ENCODE measurements around the gene ZMYM5. TPM values are rescaled to one million over a fixed set of nuclear protein-coding genes. Genes with fewer than 3 reads are reported as not detected.
"Not testable (repeated sequence)": the region's sequence is repeated elsewhere in the genome, so short reads cannot be mapped to it uniquely, and the experiment has no call there.

ZMYM5 gene
- total RNA-seq (2012; rRNA removed): 8.5 and 9.1 TPM in 2 replicates

- Histone ChIP-seq H3K9me3 (replicated peaks; ENCODE audit: low read length) (no peaks in the 10 kb centered on the region), H3K36me3 (ENCODE audit: insufficient read depth, low read length) (no peaks in the 10 kb centered on the region), H3K4me2 (ENCODE audit: low read length) (peak within 1 kb of the TSS; percentile 96), H3K27me3 (ENCODE audit: control insufficient read depth, insufficient read depth, low read length) (no peaks in the 10 kb centered on the region), H3K9ac (ENCODE audit: low read depth, low read length) (peak within 1 kb of the TSS; percentile 93), H3K4me3 (ENCODE audit: low read length) (peak within 1 kb of the TSS; percentile 89), H3K4me1 (ENCODE audit: control insufficient read depth, insufficient read depth, low read length) (peaks cover 23% of the 10 kb centered on the region)
Observed at GRCh38 chr13:19863323-19864023, at the start of gene ZMYM5. Gene ZMYM5 (minus strand): TSS chr13:19863649. CDS start chr13:19852180, 11,469 bp downstream.

DNA sequence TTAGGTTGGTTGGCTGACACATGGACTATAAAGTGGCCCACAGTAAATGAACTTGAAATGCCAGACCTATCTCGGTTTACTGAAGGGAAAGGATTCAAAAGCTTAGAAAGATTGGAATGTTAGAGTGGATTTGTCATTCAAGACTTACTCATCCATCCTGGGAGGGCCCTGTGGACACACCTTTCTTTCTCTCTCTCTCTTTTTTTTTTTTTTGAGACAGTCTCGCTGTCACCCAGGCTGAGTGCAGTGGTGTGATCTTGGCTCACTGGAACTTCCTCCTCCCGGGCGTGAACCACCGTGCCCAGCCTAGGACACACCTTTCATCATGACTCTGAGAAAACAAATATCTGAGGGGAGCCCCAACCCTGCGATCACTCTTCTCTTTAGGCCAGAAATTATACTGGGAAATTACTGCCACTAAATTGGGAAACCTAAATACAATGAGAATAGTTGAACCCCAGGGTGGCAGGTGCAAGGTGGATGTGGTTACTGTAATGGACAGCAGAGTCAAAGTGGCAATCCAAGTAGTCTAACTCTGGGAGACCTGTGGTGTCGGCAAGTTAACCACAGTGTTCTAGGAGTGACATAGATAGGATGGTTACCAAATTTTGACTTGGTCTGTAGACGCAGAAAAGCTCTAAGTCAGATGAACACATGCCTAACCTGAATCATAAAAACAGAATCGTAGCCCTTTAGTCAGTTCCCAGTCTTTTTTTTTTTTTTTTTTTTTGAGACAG is 47.1 kb upstream of the ZMYM5 start:
- Histone ChIP-seq H3K4me3 (ENCODE audit: low read length) (no peak overlapping the region), H3K36me3 (ENCODE audit: insufficient read depth, low read length) (no peaks in the 10 kb centered on the region), H3K27me3 (ENCODE audit: control insufficient read depth, insufficient read depth, low read length) (no peaks in the 10 kb centered on the region), H3K4me1 (ENCODE audit: control insufficient read depth, insufficient read depth, low read length) (no peaks in the 10 kb centered on the region), H3K9ac (ENCODE audit: low read depth, low read length) (no peak overlapping the region), H3K4me2 (ENCODE audit: low read length) (no peak overlapping the region), H3K9me3 (replicated peaks; ENCODE audit: low read length) (no peaks in the 10 kb centered on the region)

- Histone ChIP-seq H3K4me3 (ENCODE audit: low read length) (no peak overlapping the region), H3K36me3 (ENCODE audit: insufficient read depth, low read length) (no peaks in the 10 kb centered on the region), H3K4me1 (ENCODE audit: control insufficient read depth, insufficient read depth, low read length) (no peaks in the 10 kb centered on the region), H3K4me2 (ENCODE audit: low read length) (no peak overlapping the region), H3K27me3 (ENCODE audit: control insufficient read depth, insufficient read depth, low read length) (no peaks in the 10 kb centered on the region), H3K9ac (ENCODE audit: low read depth, low read length) (no peak overlapping the region), H3K9me3 (replicated peaks; ENCODE audit: low read length) (no peaks in the 10 kb centered on the region)
Observed at GRCh38 chr13:19908350-19908986, 45.0 kb upstream of the ZMYM5 start.

DNA sequence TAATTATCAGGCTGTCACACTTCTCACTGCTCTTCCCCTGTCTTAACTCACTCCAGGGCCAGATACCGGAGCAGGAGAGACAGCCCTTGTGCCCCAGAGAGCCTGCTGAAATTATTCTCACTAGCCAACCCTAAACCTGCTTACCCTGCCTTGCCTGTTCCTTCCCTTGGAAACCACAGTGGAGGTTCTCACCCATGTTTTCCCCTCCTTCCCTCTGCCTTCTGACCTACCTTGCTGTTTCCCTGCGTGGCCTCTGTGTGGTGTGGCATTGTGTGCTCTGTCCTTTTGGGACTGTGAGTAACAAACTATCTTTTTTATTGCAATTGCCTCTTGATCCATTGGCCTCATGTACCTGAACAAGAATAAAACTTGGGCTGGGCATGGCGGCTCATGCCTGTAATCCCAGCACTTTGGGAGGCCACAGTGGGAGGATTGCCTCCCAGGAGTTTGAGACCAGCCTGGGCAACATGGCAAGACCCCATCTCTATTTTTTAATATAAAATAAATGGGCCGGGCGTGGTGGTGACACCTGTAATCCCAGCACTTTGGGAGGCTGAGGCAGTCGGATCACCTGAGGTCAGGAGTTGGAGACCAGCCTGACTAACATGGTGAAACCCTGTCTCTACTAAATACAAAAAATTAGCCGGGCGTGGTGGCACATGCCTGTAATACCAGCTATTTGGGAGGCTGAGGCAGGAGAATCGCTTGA is 42.2 kb upstream of the ZMYM5 start:
- not testable (repeated sequence) for H3K9me3 ChIP-seq (replicated peaks; ENCODE audit: low read length); H3K4me1 ChIP-seq (ENCODE audit: control insufficient read depth, insufficient read depth, low read length); H3K9ac ChIP-seq (ENCODE audit: low read depth, low read length); H3K4me2 ChIP-seq (ENCODE audit: low read length); H3K4me3 ChIP-seq (ENCODE audit: low read length); H3K27me3 ChIP-seq (ENCODE audit: control insufficient read depth, insufficient read depth, low read length); H3K36me3 ChIP-seq (ENCODE audit: insufficient read depth, low read length)

DNA sequence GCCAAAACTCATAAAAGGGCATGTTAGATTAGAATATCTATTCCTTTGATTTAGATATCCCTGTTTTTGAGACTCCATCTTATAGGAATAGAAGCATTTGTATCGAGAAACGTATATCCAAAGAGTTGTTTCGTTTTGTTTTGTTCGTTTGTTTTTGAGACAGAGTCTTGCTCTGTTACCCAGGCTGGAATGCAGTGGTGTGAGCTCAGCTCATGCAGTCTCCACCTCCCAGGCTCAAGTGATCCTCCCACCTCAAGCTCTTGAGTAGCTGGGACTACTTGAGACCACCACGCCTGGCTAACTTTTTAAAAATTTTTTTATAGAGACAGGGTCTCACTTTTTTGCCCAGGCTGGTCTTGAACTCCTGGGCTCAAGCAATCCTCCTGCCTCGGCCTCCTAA is 26.6 kb upstream of the ZMYM5 start:
- no peak overlapping the region for H3K9ac ChIP-seq (ENCODE audit: low read depth, low read length)
- H3K4me1 ChIP-seq (ENCODE audit: control insufficient read depth, insufficient read depth, low read length): no peaks in the 10 kb centered on the region
- H3K4me2 ChIP-seq (ENCODE audit: low read length): no peak overlapping the region
- no peaks in the 10 kb centered on the region for H3K27me3 ChIP-seq (ENCODE audit: control insufficient read depth, insufficient read depth, low read length)
- no peaks in the 10 kb centered on the region for H3K9me3 ChIP-seq (replicated peaks; ENCODE audit: low read length)
- no peaks in the 10 kb centered on the region for H3K36me3 ChIP-seq (ENCODE audit: insufficient read depth, low read length)
- no peak overlapping the region for H3K4me3 ChIP-seq (ENCODE audit: low read length)

- no peaks in the 10 kb centered on the region for H3K27me3 ChIP-seq (ENCODE audit: control insufficient read depth, insufficient read depth, low read length)
- H3K4me3 ChIP-seq (ENCODE audit: low read length): no peak overlapping the region
- H3K4me2 ChIP-seq (ENCODE audit: low read length): no peak overlapping the region
- H3K4me1 ChIP-seq (ENCODE audit: control insufficient read depth, insufficient read depth, low read length): no peaks in the 10 kb centered on the region
- H3K9me3 ChIP-seq (replicated peaks; ENCODE audit: low read length): no peaks in the 10 kb centered on the region
- no peaks in the 10 kb centered on the region for H3K36me3 ChIP-seq (ENCODE audit: insufficient read depth, low read length)
- H3K9ac ChIP-seq (ENCODE audit: low read depth, low read length): no peak overlapping the region
Observed at GRCh38 chr13:19888799-19889198, 25.4 kb upstream of the ZMYM5 start.

GRCh38 chr13:19882231-19882630 is 18.8 kb upstream of the ZMYM5 start:
- no peak overlapping the region for H3K9ac ChIP-seq (ENCODE audit: low read depth, low read length)
- H3K4me1 ChIP-seq (ENCODE audit: control insufficient read depth, insufficient read depth, low read length): no peaks in the 10 kb centered on the region
- no peaks in the 10 kb centered on the region for H3K9me3 ChIP-seq (replicated peaks; ENCODE audit: low read length)
- no peak overlapping the region for H3K4me2 ChIP-seq (ENCODE audit: low read length)
- no peak overlapping the region for H3K4me3 ChIP-seq (ENCODE audit: low read length)
- no peaks in the 10 kb centered on the region for H3K36me3 ChIP-seq (ENCODE audit: insufficient read depth, low read length)
- H3K27me3 ChIP-seq (ENCODE audit: control insufficient read depth, insufficient read depth, low read length): no peaks in the 10 kb centered on the region

GRCh38 chr13:19881641-19882040 is 18.2 kb upstream of the ZMYM5 start:
- no peak overlapping the region for H3K9ac ChIP-seq (ENCODE audit: low read depth, low read length)
- no peaks in the 10 kb centered on the region for H3K36me3 ChIP-seq (ENCODE audit: insufficient read depth, low read length)
- H3K27me3 ChIP-seq (ENCODE audit: control insufficient read depth, insufficient read depth, low read length): no peaks in the 10 kb centered on the region
- H3K9me3 ChIP-seq (replicated peaks; ENCODE audit: low read length): no peaks in the 10 kb centered on the region
- H3K4me1 ChIP-seq (ENCODE audit: control insufficient read depth, insufficient read depth, low read length): no peaks in the 10 kb centered on the region
- H3K4me3 ChIP-seq (ENCODE audit: low read length): no peak overlapping the region
- H3K4me2 ChIP-seq (ENCODE audit: low read length): no peak overlapping the region

DNA sequence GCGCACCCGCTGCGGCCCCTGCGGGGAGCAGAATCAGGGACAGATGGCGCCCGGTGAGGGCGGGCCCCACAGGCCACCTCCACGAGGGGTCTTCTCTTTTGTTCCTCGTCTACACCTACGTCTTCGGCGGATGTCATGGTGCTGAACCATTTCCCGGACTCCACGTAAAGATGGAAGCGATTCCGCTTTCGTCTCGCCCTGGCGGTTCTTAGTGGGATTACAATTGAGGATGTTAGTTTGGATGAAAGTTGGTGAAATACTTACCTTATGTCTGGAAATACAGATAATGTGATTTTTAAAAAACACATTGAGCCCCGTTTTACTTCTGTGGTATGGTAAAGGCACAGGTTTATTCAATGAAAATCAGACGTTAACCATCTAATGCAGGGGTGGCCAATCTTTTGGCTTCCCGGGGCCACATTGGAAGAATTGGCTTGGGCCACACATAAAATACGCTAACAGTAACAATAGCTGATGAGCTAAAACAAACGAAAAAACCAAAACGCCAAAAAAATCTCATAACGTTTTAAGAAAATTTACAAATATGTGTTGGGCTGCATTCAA is 1.4 kb upstream of the ZMYM5 start:
- H3K9me3 ChIP-seq (replicated peaks; ENCODE audit: low read length): no peaks in the 10 kb centered on the region
- H3K4me2 ChIP-seq (ENCODE audit: low read length): peak overlapping the region; percentile 90
- no peaks in the 10 kb centered on the region for H3K27me3 ChIP-seq (ENCODE audit: control insufficient read depth, insufficient read depth, low read length)
- H3K4me3 ChIP-seq (ENCODE audit: low read length): peak overlapping the region; percentile 89
- peak overlapping the region; percentile 93 for H3K9ac ChIP-seq (ENCODE audit: low read depth, low read length)
- peaks cover 23% of the 10 kb centered on the region for H3K4me1 ChIP-seq (ENCODE audit: control insufficient read depth, insufficient read depth, low read length)
- H3K36me3 ChIP-seq (ENCODE audit: insufficient read depth, low read length): no peaks in the 10 kb centered on the region

DNA sequence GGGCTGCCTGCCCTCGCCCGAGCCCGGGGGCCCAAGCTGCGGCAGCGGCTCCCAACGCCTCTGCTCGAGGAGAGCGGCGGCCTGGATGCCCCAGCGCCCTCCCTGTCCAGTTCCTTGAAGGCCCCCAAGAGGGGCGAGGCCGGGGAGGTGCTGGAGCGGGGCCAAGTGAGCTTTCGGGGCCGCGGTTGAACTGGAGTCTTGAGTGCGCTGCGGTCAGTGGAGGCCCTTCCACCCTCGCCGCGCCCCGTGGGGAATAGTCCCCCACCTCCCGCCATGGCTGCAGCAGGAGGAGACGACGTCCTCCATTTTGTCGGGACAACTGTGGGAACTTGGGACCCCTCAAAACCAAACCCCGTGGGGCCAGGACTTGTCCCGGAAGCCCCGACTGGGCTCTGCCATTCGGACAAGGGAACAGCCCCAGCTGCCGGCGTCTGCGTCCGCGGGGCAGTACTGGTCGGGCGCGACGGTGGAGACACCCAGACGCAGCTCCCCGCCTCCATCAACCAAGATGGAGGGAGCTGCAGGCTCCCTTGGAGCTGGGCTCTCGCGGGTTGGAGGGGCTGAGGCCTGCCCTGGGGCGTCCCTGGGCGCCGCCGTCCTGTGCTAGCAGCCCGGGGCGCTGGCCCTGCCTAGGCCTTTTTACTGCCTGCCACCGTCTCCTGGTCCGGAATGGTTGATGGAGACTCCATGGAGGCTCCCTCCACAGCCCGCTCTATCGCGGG is 736 bp upstream of the ZMYM5 start:
- Histone ChIP-seq H3K27me3 (ENCODE audit: control insufficient read depth, insufficient read depth, low read length) (no peaks in the 10 kb centered on the region), H3K9me3 (replicated peaks; ENCODE audit: low read length) (no peaks in the 10 kb centered on the region), H3K4me3 (ENCODE audit: low read length) (peak overlapping the region; percentile 89), H3K9ac (ENCODE audit: low read depth, low read length) (peak overlapping the region; percentile 93), H3K36me3 (ENCODE audit: insufficient read depth, low read length) (no peaks in the 10 kb centered on the region), H3K4me2 (ENCODE audit: low read length) (peak overlapping the region; percentile 90), H3K4me1 (ENCODE audit: control insufficient read depth, insufficient read depth, low read length) (peaks cover 23% of the 10 kb centered on the region)

All from skeletal muscle satellite cell (primary cell).